HEK293 (cell line): ENCODE results near the gene WDR18.

Experiments
- CTCF ChIP-seq: fragments of 450-650 bp; formaldehyde crosslinking; IDR thresholded peaks from 2 replicates; pipeline ENCODE4 v1.5.1; 2016; ENCODE audit warnings: missing biosample characterization, missing genetic modification characterization
- ZNF274 ChIP-seq, 2 experiments: fragments of 200-500 bp in 1 of 2; fragments of 450-650 bp in 1 of 2; sonication (Bioruptor generic) in 1 of 2; formaldehyde crosslinking in 1 of 2; IDR thresholded peaks; 2 replicates each; pipeline versions ENCODE4 v1.5.1 to v1.6.1; 2014 to 2016; ENCODE audit warnings: borderline replicate concordance in 1 of 2, inconsistent platforms in 1 of 2, low read length in 1 of 2, missing biosample characterization in 1 of 2, missing genetic modification characterization in 1 of 2
- ZXDB ChIP-seq: fragments of 450-650 bp; formaldehyde crosslinking; IDR thresholded peaks from 2 replicates; pipeline ENCODE4 v1.5.1; 2016; ENCODE audit warnings: missing biosample characterization, missing genetic modification characterization
- TF ChIP-seq, protein P1 (sequence below): fragments of 450-650 bp; formaldehyde crosslinking; IDR thresholded peaks from 2 replicates; pipeline ENCODE4 v1.5.1; 2016; ENCODE audit warnings: missing biosample characterization, missing genetic modification characterization

DNA sequence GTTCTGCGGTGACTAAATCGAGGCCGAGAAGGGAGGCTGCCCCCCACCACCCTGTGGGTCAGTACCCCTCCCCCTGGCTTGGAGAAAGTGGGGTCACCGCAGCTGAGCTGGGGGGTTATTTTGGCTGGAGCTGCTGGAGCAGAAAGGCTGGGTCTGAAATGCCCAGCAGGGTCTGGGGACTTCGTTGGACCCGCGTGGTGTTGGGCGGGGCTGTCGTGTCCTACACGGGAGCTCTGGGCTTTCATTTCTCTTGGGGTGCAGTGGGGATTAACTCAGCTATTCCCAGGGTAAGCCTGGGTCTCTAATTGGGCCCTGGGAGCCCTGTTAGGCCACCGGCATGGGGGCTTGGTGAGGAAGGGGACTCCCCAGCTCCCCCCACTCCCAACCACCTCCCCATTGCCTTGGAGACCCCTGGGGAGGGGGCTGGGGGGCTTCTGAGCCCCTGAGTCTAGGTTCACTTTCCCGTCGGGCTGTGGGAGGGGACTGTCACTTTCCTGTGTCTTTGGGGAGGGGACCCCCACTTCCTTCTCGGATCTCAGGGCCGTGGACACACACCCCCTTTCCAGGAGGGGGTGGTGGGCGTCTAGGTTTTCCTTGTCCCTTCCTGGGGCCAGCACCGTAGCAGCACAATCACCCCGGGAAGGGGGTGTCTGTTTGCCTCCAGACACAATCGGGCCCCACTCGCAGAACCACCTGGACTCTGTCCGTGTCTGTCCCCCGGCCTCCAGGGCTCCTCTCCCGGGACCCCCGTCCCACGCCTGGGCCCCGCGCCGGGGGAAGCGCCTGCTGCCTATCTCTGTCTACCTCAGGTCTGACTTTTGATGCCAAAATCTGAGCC lies 10.2 kb upstream of the WDR18 start:
- TF ChIP-seq, protein P1, sequence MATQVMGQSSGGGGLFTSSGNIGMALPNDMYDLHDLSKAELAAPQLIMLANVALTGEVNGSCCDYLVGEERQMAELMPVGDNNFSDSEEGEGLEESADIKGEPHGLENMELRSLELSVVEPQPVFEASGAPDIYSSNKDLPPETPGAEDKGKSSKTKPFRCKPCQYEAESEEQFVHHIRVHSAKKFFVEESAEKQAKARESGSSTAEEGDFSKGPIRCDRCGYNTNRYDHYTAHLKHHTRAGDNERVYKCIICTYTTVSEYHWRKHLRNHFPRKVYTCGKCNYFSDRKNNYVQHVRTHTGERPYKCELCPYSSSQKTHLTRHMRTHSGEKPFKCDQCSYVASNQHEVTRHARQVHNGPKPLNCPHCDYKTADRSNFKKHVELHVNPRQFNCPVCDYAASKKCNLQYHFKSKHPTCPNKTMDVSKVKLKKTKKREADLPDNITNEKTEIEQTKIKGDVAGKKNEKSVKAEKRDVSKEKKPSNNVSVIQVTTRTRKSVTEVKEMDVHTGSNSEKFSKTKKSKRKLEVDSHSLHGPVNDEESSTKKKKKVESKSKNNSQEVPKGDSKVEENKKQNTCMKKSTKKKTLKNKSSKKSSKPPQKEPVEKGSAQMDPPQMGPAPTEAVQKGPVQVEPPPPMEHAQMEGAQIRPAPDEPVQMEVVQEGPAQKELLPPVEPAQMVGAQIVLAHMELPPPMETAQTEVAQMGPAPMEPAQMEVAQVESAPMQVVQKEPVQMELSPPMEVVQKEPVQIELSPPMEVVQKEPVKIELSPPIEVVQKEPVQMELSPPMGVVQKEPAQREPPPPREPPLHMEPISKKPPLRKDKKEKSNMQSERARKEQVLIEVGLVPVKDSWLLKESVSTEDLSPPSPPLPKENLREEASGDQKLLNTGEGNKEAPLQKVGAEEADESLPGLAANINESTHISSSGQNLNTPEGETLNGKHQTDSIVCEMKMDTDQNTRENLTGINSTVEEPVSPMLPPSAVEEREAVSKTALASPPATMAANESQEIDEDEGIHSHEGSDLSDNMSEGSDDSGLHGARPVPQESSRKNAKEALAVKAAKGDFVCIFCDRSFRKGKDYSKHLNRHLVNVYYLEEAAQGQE (tag by site-specific recombination) = no peak
- TF ChIP-seq ZXDB (tag by site-specific recombination) (no peak), CTCF (tag by site-specific recombination) (no peak), ZNF274 (IDR thresholded peaks at IDR 0.05; ENCODE audit: low read length) (no peak), ZNF274 (tag by site-specific recombination; IDR thresholded peaks at IDR 0.05; ENCODE audit: borderline replicate concordance) (no peak)
